Pons (tissue), 1 donor: ENCODE measurements around the gene LYPD8.
A peak's percentile ranks its signal among the peaks of the same experiment; 100 is the strongest.
"Not testable (repeated sequence)": the region's sequence is repeated elsewhere in the genome, so short reads cannot be mapped to it uniquely, and the experiment has no call there.

Experiments used
- DNase-seq: peaks from one replicate; pipeline ENCODE4 v3.0.0-alpha.2; 2016; ENCODE audit warnings: low spot score

LYPD8 gene, protein sequence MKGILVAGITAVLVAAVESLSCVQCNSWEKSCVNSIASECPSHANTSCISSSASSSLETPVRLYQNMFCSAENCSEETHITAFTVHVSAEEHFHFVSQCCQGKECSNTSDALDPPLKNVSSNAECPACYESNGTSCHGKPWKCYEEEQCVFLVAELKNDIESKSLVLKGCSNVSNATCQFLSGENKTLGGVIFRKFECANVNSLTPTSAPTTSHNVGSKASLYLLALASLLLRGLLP

GRCh38 chr1:248755517-248755916, at the start of gene LYPD8:
Gene LYPD8 (minus strand): TSS chr1:248755759. CDS start chr1:248751081, 4,678 bp downstream.
- no peak for DNase-seq

DNA sequence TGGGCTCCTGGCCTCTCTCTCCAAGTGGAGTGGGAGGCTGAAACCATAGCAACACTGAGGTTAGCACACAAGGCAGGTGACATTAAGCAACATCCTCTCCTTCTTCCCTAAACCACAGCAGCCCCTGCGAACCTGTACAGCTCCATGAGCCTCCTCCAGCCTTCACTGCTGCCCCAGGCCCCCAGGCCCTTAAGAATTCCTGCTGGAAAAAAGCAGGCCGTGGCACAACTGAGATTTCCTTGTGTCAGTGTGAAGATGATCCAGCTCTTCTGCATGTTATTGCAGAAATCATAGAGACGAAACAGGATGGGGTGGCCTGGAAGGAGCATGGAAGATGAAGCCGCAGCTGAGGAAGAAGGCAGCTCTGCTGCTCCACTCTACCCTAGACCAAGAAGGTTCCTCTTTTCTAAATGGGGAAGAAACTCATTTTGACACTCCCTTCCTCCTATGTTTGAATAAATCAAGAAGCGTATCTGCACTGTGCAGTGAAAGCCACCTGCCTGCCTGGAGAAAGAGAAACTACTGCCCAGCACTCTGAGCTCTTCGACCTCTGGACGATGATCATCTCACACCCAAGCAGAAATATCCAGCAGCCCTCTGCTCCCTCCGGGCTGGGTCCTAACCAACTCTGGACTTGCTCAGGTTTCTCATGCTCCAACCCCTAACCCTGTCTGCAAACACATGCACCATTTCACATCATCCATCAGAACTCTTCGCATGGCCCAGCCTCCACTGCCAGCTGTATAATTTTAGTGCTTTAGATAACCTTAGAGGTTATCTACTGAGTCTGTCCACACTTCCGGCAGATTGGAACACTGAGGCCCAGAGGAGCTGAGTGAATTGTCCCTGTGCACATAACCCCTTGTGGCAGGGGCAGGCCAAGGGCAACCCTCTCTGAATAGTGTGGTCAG, 49.5 kb upstream of the LYPD8 start:
- DNase-seq: peak; percentile 75

GRCh38 chr1:248803501-248803900, 47.9 kb upstream of the LYPD8 start:
- not testable (repeated sequence) for DNase-seq

- no peak for DNase-seq
Measured at GRCh38 chr1:248802454-248802853, 46.9 kb upstream of the LYPD8 start.

DNA sequence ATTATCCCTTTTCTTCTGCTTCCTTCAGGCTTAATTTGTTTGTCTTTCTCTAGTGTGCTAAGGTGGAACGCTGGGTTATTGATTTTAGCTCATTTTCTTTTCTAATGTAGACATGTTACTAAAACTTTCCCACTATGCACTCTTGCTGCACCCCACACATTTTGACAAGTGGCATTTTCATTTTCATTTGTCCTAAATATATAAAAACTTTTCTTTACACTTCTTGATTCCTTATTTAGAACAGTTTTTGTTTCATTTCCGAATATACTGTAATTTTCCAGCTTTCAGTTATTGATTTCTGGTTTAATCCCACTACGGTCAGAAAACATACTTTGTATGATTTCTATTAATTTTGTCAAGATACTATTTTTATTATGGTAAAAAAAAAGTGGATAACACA, 44.9 kb upstream of the LYPD8 start:
- DNase-seq: no peak

DNA sequence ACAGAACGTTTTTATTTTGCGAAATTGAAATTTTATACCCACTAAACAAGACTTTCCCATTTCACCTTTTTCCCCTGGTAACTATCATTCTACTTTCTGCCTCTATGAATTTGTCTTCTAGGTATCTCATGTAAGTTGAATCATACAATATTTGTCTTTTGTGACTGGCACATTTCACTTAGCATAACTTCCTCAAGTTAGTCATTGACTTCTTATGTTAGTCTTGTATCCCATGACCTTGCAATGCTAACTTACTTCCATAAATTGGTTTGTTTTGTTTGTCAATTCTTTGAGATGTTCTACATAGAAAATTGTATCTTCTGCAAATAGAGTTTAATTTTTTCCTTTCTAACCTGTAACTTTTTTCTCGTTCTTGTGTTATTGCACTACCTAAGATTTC, 43.2 kb upstream of the LYPD8 start:
- DNase-seq: no peak

- not testable (repeated sequence) for DNase-seq
Measured at GRCh38 chr1:248794663-248795062, 39.1 kb upstream of the LYPD8 start.

DNA sequence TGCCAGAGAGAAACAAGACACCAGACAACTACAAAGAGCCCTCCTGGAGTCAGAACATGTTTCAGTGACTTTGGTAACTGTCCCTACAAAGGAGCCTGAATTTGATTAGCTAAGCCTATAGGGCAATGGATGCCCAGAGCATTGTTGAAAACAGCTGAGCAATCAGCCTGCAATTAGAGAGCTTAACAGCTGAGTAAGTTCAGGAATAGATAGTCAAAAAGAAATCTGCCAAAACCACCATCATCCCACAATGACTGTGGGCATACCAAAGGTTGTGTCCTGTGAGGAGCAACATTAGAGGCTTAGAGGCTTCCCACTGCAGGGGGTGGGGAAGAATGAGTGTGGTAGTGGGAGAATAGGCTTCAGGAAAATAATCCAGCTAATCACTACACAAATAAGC, 38.0 kb upstream of the LYPD8 start:
- DNase-seq: no peak

DNA sequence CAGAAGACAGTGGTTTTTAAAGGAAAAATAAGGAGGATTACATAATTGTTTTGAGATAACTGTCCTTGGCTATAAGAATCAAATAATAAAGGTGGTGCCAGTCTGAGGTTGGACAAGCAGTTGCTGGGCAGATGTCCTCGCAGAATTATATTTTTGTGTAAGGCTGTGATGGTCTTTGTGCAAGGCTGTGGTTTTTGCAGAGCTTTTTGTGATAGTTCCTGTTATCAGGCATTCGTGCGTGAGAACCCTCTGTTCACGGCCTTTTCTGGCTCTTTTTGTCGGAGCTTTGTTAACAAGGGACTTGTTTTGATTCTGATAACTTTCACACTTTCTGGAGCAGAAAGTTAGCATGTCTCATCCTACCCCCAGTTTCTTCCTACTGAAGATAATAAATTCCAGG, 36.8 kb upstream of the LYPD8 start:
- DNase-seq: no peak

- DNase-seq: no peak
Measured at GRCh38 chr1:248791010-248791409, 35.5 kb upstream of the LYPD8 start.

GRCh38 chr1:248790456-248790855, 34.9 kb upstream of the LYPD8 start:
- no peak for DNase-seq

- DNase-seq: not testable (repeated sequence)
Measured at GRCh38 chr1:248789337-248789736, 33.8 kb upstream of the LYPD8 start.

- DNase-seq: no peak
Measured at GRCh38 chr1:248788327-248788726, 32.8 kb upstream of the LYPD8 start.

GRCh38 chr1:248787430-248787829, 31.9 kb upstream of the LYPD8 start:
- no peak for DNase-seq

GRCh38 chr1:248786156-248786555, 30.6 kb upstream of the LYPD8 start:
- DNase-seq: no peak

GRCh38 chr1:248783367-248783766, 27.8 kb upstream of the LYPD8 start:
- no peak for DNase-seq

GRCh38 chr1:248782416-248783141, 27.0 kb upstream of the LYPD8 start:
- no peak for DNase-seq

DNA sequence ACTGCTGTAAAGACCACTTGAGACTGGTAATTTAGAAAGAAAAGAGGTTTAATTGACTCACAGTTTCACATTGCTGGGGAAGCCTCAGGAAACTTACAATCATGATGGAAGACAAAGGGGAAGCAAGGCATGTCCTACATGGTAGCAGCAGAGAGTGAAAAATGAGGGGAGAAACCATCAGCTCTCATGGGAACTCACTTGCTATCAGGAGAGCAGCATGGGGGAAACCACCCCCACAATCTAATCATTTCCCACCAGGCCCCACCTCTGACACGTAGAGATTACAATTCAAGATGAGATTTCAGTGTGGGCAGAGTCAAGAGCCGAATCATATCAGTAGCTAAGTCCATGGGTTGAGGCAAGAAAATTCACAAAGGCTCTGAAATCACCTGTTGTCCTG, 23.8 kb upstream of the LYPD8 start:
- no peak for DNase-seq

GRCh38 chr1:248778906-248779305, 23.3 kb upstream of the LYPD8 start:
- DNase-seq: no peak

DNA sequence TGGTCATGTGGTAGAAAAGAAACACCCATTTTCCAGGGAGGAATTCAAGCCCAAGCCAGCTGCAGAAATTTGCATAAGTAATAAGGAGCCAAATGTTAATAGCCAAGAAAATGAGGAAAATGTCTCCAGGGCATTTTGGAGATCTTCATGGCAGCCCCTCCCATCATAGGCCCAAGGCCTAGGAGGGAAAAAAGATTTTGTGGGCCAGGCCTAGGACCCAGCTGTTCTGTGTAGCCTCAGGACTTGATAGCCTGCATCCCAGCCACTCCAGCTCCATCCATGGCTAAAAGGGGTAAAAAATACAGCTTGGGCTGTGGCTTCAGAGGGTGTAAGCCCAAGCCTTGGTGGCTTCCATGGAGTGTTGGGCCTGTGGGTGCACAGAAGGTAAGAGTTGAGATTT, 21.4 kb upstream of the LYPD8 start:
- DNase-seq: no peak

DNA sequence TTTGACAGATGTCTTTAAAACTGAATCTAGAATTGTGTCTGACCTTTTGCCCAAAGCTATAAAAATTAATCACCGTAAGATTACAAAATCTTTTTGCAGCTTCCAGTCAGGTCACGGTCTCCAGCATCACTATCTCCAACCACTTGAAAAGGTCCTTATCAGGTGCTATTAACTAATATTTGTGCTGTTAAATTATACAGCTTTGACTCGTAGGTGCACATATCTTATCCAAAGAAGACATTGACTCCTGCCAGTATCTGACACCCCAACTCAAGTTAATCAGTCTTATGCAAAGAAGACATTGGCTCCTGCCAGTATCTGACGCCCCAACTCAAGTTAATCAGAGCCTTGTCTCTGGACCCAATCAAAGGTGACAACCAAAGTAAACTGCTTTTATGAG, 19.9 kb upstream of the LYPD8 start:
- DNase-seq: no peak

GRCh38 chr1:248759644-248760043, 4.1 kb upstream of the LYPD8 start:
- no peak for DNase-seq

GRCh38 chr1:248758352-248758751, 2.8 kb upstream of the LYPD8 start:
- DNase-seq: no peak
